Activated T-helper 1 cell treated with anti-CD3 and anti-CD28 coated beads, Interleukin-12 subunit alpha, Interleukin-12 subunit beta, Interleukin-2, Interleukin-4 antibody, amounts not matched to agents 30 ng/mL and 10 ng/mL and 1 ng/mL, durations not matched to agents 14 hours and 24 hours and 36 hours (primary cell): ENCODE data around the gene FAM222A. TPM values are rescaled to one million over a fixed set of nuclear protein-coding genes. Genes with fewer than 3 reads are reported as not detected.

ENCODE experiments used
- DNase-seq: peaks from one replicate; pipeline ENCODE4 v3.0.0; 2021; ENCODE audit warnings: low spot score
- H3K27ac Mint-ChIP-seq: one replicate; pipeline ENCODE4 v1.8.0; 2021; ENCODE audit warnings: mild to moderate bottlenecking, mixed read lengths
- H3K27me3 Mint-ChIP-seq: one replicate; pipeline ENCODE4 v1.8.0; 2022; ENCODE audit warnings: mild to moderate bottlenecking, moderate library complexity, mixed read lengths; ENCODE audit not compliant: insufficient read depth
- H3K36me3 Mint-ChIP-seq: one replicate; pipeline ENCODE4 v1.8.0; 2021; ENCODE audit warnings: low read depth, mixed read lengths
- H3K4me1 Mint-ChIP-seq: one replicate; pipeline ENCODE4 v1.8.0; 2021; ENCODE audit warnings: low read depth, mixed read lengths
- H3K4me3 Mint-ChIP-seq: one replicate; pipeline ENCODE4 v1.8.0; 2021; ENCODE audit warnings: mild to moderate bottlenecking, moderate library complexity, mixed read lengths
- H3K9me3 Mint-ChIP-seq: one replicate; pipeline ENCODE4 v1.8.0; 2021; ENCODE audit warnings: mixed read lengths
- intact Hi-C: fragments of 100-400 bp; cut with micrococcal nuclease; formaldehyde crosslinking; loops from one replicate; pipeline ENCODE4 v1.15.1; 2024
- total RNA-seq: library from RNA; stranded (reverse); gene quantifications from 2 replicates; pipeline ENCODE4 v1.2.3, GENCODE V29; 2022

FAM222A gene
- total RNA-seq, 1 donor from 2014 or later = 2.4 TPM

DNA sequence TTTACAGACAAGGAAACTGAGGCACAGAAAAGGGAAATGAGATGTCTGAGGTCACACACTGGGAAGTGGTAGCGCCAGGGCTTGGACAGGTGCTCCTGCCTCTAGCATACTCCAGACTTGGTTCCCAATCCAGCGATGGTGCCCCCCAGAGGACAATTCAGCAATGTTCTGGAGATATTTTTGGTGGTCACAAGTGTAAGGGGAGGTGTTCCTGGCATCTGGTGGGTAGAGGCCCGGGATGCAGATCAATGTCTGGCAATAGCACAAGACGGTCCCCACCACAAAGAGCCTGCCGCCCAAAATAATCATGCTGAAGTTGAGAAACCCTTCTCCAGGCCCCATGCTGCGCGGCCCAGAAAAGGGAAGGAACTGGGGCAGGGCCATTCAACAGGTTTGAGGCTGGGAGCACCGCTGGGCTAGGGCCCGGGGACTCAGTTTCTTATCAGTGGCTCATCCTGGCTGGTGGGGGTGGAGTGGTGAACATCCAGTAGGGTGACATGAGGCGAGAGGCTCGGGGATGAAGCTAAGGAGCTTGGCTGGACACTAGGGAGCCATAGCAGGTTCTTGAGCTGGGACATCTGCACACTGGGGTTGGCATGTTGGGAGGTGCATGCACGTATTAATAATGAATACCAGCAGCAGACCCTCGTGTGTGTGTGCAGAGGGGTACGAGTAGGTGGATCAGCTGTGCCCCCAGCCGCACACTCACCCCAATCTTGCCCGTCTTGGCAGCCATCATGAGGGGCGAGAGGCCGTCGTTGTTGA, 84.5 kb downstream of the FAM222A start:
- Mint-ChIP-seq H3K9me3 (no peaks in the 10 kb centered on the region), H3K27me3 (peaks cover 6% of the 10 kb centered on the region), H3K4me3 (no peak overlapping the region), H3K27ac (no peak overlapping the region), H3K36me3 (no peaks in the 10 kb centered on the region), H3K4me1 (no peaks in the 10 kb centered on the region)
- DNase-seq = no peak
- intact Hi-C loops = no loop called here

DNA sequence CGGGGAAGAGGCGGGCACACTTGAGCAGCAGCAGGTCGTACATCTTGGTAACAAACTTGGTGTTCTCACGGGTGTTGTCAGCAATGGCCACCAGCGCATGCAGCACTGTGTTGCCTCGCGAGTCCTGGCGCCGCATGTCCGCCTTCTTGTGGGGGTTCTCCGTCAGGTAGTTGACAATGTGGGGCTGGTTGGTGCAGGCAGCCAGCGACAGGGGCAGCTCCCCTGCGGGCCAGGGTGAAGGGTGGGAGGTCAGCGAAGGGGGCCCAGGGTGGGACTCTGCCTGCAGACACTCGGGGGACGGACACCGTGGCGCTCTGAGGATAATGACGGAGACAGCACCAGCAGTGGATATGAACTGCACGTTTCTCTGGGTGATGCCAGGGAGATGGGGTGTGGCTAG, 85.1 kb downstream of the FAM222A start:
- no peaks in the 10 kb centered on the region for H3K4me1 Mint-ChIP-seq
- no peak for DNase-seq
- no peaks in the 10 kb centered on the region for H3K36me3 Mint-ChIP-seq
- H3K27me3 Mint-ChIP-seq = peaks cover 6% of the 10 kb centered on the region
- H3K27ac Mint-ChIP-seq = no peak overlapping the region
- H3K9me3 Mint-ChIP-seq = no peaks in the 10 kb centered on the region
- intact Hi-C loops = no loop called here
- no peak overlapping the region for H3K4me3 Mint-ChIP-seq

DNA sequence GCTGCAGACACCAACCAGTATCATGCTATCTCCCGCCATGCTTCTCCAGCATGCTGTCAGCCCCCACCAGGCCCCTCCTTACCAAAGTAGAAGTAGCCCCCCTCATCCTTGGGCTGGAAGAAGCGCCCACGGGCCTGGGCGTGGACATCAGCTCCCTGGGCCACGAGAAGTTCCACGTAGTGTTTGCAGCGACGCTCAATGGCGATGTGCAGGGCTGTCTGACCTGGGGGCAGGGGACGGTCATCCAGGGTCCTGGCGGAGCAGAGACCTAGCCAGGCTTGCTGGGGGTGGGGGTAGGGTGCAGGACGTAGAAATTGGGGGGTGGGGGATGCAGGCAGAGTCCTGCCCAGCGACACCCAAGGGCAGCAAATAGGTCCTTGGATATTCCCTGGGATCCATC, 86.9 kb downstream of the FAM222A start:
- H3K27ac Mint-ChIP-seq = no peak overlapping the region
- peaks cover 6% of the 10 kb centered on the region for H3K27me3 Mint-ChIP-seq
- intact Hi-C loops = no loop called here
- no peak for DNase-seq
- H3K36me3 Mint-ChIP-seq = no peaks in the 10 kb centered on the region
- H3K4me1 Mint-ChIP-seq = no peaks in the 10 kb centered on the region
- H3K9me3 Mint-ChIP-seq = no peaks in the 10 kb centered on the region
- H3K4me3 Mint-ChIP-seq = no peak overlapping the region

DNA sequence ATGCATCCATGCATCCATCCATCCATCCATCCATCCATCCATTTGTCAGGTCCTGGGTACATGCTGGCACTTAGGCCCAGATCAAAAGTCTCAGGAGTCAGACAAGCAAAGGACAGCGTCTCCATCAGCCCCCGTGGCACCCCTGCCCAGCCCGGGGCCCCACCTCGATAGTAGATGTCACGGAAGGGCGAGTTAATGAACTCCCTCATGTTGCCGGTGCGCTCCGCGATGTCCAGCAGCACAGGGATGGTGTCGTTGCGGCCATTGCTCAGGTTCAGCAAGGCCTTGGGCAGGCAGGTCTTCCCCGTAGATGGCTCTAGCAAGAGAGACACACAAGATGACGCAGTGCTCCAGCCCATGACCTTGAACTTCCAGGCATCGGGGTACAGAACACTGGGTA, 89.2 kb downstream of the FAM222A start:
- no peaks in the 10 kb centered on the region for H3K4me1 Mint-ChIP-seq
- no peak overlapping the region for H3K27ac Mint-ChIP-seq
- intact Hi-C loops = no loop called here
- H3K27me3 Mint-ChIP-seq = no peaks in the 10 kb centered on the region
- no peak overlapping the region for H3K4me3 Mint-ChIP-seq
- DNase-seq = no peak
- no peaks in the 10 kb centered on the region for H3K36me3 Mint-ChIP-seq
- H3K9me3 Mint-ChIP-seq = no peaks in the 10 kb centered on the region

DNA sequence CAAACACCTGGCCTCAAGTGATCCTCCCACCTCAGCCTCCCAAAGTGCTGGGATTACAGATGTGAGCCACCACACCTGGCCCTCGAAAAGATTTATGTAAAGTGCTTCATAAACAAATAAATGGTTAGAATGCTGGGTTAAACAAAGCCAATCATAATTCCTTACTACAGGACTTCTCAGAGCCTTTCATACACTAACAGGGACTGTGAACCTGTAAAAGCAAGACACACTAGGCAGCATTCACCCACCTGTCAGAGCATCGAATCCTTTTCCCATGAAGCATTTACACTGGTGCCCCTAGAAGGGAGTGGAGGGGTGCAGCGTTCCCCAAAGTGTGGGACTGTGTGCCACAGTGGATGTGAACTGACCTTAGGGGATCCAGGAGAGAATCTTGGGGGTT, 90.1 kb downstream of the FAM222A start:
- DNase-seq = no peak
- H3K9me3 Mint-ChIP-seq = no peaks in the 10 kb centered on the region
- H3K36me3 Mint-ChIP-seq = no peaks in the 10 kb centered on the region
- intact Hi-C loops = no loop called here
- no peaks in the 10 kb centered on the region for H3K4me1 Mint-ChIP-seq
- H3K27me3 Mint-ChIP-seq = peaks cover 2% of the 10 kb centered on the region
- no peak overlapping the region for H3K27ac Mint-ChIP-seq
- no peak overlapping the region for H3K4me3 Mint-ChIP-seq

DNA sequence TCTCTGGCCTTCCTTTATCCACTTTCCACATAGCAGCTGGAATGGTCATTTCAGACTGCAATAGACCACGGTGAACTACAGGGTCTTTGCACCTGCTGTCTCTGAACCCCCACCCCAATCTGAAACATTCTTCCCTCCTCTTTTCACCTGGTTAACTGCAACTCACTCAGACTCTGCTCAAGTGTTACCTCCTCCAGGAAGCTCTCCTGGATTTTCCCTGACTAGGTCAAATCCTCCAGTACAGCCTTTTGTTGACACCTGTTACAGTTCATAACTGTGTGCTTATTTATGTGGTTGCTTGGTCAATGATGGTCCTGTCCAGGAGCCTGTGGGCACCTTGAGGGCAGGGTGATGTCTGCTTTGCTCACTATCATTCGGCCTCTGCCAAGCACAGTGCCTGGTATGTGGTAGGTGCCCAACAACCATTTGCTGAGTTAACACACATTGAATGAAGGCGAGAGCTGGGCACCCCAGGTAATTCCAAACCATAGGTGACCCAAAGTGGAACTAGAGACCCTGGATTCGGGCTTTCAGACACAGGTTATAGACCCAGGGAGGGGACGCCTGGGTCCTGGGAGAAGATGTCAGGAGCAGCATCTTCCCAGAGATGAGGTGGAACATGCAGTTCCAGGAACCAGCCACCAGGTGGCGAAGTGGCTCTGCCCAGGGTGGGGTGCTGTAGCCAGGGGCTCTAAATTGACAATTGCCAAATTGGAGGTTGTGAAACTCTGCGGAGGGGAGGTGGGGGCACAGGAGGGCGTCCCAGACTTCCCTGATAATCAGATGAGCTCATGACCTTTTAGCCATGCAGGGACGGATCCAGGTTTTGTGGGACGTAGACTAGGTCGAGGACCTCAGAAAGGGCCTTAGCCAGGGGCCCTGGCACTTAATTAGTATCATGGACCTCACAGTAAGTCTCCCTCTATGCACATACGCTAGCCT, 91.5 kb downstream of the FAM222A start:
- Mint-ChIP-seq H3K4me3 (no peak overlapping the region), H3K27me3 (peaks cover 2% of the 10 kb centered on the region), H3K4me1 (no peaks in the 10 kb centered on the region), H3K36me3 (no peaks in the 10 kb centered on the region), H3K27ac (no peak overlapping the region), H3K9me3 (no peaks in the 10 kb centered on the region)
- intact Hi-C loops = loop anchor here (1.0 kb wide), 4 partner anchors 40 to 210 kb away; partner anchors contain the start of gene GLTP
- DNase-seq = peak; percentile 48

DNA sequence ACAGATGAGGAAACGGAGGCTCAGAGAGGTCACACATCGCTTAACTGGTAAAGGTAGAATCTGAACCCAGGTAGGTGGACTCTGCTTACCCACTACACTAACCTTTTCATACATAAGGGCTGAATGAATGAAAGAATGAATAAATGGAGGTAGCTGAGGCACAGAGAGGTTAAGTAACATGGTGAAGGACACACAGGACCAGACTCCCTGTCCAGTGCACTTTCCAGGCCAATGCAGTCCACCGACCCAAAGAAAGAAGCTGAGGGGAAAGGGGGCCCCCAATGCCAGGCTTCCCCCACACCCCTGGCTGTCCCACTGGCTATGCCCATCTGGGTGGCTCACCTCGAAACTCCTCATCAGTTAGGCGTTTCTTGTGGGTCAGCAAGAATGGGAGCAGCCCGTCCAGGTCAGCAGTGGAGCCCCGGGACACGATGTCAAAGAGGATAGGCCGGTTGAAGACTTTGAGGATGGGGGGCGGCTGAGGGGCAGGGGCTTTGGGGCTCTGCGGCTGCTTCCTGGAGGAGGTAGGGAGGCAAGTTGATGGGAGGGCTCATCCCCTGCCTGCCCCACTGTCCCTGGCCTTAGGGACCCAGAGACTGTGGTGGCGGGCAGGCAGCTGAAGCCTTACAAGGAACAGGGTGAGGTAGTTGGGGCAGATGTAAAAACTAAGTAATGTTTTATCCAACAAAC, 94.5 kb downstream of the FAM222A start:
- Mint-ChIP-seq H3K4me3 (no peak overlapping the region), H3K4me1 (no peaks in the 10 kb centered on the region), H3K9me3 (no peaks in the 10 kb centered on the region), H3K27me3 (peaks cover 2% of the 10 kb centered on the region), H3K27ac (no peak overlapping the region), H3K36me3 (no peaks in the 10 kb centered on the region)
- no peak for DNase-seq
- intact Hi-C loops = no loop called here

DNA sequence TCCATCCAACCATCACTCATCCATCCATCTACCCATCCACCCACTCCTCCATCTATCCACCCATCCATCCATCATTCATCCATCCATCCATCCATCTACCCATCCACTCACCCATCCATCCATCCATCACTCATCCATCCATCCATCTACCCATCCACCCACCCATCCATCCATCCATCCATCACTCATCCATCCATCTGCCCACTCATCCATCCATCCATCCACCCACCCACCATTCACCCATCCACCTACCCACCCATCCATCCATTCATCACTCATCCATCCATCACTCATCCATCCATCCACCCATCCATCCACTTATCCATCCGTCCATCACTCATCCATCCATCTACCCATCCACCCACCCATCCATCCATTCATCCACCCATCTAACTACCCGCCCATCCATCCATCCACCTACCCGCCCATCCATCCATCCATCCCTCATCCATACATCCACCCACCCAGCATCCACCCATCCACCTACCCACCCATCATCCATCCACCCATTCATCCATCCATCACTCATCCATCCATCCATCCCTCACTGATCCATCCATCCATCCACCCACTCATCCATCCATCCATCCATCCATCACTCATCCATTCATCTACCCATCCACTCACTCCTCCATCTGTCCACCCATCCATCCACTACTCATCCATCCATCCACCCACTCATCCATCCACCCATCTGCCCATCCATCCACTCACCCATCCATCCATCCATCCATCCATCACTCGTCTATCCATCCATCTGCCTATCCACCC, 95.4 kb downstream of the FAM222A start:
- no peak for DNase-seq
- Mint-ChIP-seq H3K4me1 (no peaks in the 10 kb centered on the region), H3K27me3 (peaks cover 2% of the 10 kb centered on the region), H3K36me3 (no peaks in the 10 kb centered on the region), H3K9me3 (no peaks in the 10 kb centered on the region), H3K4me3 (no peak overlapping the region), H3K27ac (no peak overlapping the region)
- intact Hi-C loops = no loop called here

DNA sequence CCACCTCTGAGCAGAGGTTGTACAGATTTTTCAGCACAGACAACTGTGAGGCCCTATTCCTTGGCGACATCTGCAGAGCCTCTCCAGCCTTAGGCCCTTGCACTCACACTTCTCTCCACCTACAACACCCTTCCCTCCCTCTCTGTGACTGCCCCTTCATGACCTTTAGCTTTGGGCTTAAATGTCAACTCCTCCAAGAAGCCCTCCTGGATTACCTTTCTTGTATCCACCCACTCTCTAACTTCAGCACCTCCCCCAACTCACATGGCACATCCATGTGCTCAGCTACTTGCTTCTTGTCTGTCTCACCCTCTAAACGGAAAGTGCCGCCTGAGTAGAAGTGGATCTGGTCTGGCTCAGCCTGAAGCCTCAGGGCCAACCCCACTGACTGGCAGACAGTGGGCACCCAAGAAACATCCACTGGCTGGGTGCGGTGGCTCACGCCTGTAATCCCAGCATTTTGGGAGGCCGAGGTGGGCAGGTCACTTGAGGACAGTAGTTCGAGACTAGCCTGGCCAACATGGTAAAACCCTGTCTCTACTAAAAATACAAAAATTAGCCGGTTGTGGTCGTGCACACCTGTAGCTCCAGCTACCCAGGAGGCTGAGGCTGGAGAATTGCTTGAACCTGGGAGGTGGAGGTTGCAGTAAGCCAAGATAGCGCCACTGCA, 97.5 kb downstream of the FAM222A start:
- no peak overlapping the region for H3K27ac Mint-ChIP-seq
- intact Hi-C loops = no loop called here
- DNase-seq = no peak
- H3K27me3 Mint-ChIP-seq = peaks cover 2% of the 10 kb centered on the region
- H3K4me3 Mint-ChIP-seq = no peak overlapping the region
- no peaks in the 10 kb centered on the region for H3K9me3 Mint-ChIP-seq
- no peaks in the 10 kb centered on the region for H3K36me3 Mint-ChIP-seq
- no peaks in the 10 kb centered on the region for H3K4me1 Mint-ChIP-seq

DNA sequence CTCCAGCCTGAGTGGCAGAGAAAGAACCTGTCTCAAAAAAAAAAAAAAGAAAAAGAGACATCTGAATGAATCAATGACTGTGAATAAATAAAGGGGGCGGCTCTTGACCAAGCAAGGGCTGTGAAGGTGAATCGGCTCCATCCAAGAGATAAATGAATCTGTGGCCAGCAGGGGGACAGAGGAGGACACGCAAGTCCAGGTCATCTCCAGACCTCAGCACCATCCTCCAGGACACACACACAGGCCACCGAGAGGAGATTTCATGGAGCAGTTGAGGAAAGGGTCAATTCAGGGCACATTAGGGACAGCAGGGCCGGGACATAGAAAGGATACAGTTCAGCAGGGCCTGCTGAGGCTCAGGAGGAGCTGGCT, 98.0 kb downstream of the FAM222A start:
- H3K27me3 Mint-ChIP-seq = peaks cover 2% of the 10 kb centered on the region
- H3K27ac Mint-ChIP-seq = no peak overlapping the region
- no peak overlapping the region for H3K4me3 Mint-ChIP-seq
- no peaks in the 10 kb centered on the region for H3K9me3 Mint-ChIP-seq
- no peaks in the 10 kb centered on the region for H3K4me1 Mint-ChIP-seq
- no peak for DNase-seq
- H3K36me3 Mint-ChIP-seq = no peaks in the 10 kb centered on the region
- intact Hi-C loops = no loop called here

DNA sequence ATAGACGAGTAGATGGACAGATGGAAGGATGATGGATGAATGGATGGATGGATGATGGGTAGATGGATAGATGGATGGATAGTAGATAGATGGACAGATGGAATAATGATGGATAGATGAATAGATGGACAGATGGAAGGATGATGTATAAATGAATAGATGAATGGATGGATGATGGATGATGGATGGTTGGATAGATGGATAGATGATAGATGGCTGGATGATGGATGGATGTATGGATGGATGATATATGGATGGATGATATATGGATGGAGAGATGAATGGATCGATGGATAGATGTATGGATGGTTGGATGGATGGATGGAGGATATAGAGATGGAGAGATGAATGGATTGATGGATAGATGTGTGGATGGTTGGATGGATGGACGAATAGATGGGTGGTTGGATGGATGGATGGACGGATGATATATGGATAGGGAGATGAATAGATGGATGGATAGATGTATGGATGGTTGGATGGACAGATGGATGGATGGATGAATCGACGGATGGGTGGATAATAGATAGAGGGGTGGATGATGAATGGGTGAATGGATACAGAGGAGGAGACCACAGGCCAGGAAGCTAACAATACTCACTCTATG, 100.3 kb downstream of the FAM222A start:
- H3K27me3 Mint-ChIP-seq = no peaks in the 10 kb centered on the region
- H3K36me3 Mint-ChIP-seq = no peaks in the 10 kb centered on the region
- intact Hi-C loops = no loop called here
- no peaks in the 10 kb centered on the region for H3K4me1 Mint-ChIP-seq
- no peak overlapping the region for H3K27ac Mint-ChIP-seq
- H3K4me3 Mint-ChIP-seq = no peak overlapping the region
- H3K9me3 Mint-ChIP-seq = no peaks in the 10 kb centered on the region
- DNase-seq = no peak
